Keratinocyte (primary cell): Measurements from ENCODE around the gene APOC1. TPM values are rescaled to one million over a fixed set of nuclear protein-coding genes. Genes with fewer than 3 reads are reported as not detected.

ENCODE experiments used
- DNase-seq: peaks from one replicate; pipeline ENCODE4 v3.0.0-alpha.2; 2011; ENCODE audit warnings: low read depth, missing footprints, low spot score
- FAIRE-seq: peaks from 2 replicates; lab custom pipeline; 2011; peaks lifted over from hg19 to GRCh38; lab: Jason Lieb, UNC
- H2AFZ ChIP-seq: 2 replicates; pipeline ENCODE4 v1.6.0; 2012; ENCODE audit warnings: low read length, control low read depth, inconsistent platforms; ENCODE audit not compliant: control insufficient read depth
- H3K27ac ChIP-seq: 2 replicates; pipeline ENCODE4 v1.5.1; 2011; ENCODE audit warnings: low read length; ENCODE audit not compliant: control insufficient read depth, insufficient read depth
- H3K27me3 ChIP-seq: 3 replicates; pipeline ENCODE4 v1.6.0; 2011; ENCODE audit warnings: low read length; ENCODE audit not compliant: control insufficient read depth, insufficient read depth; ENCODE audit errors: extremely low read depth
- H3K36me3 ChIP-seq, 2 experiments: 2 replicates in 1 of 2; 3 replicates in 1 of 2; pipeline ENCODE4 v1.5.1; 2011; ENCODE audit warnings: low read length in 2 of 2, mild to moderate bottlenecking in 1 of 2; ENCODE audit not compliant: control insufficient read depth in 2 of 2, insufficient read depth in 2 of 2; ENCODE audit errors: extremely low read depth in 1 of 2
- H3K4me1 ChIP-seq: 3 replicates; pipeline ENCODE4 v1.5.1; 2011; ENCODE audit warnings: low read length; ENCODE audit not compliant: control insufficient read depth, insufficient read depth; ENCODE audit errors: extremely low read depth
- H3K4me2 ChIP-seq: 3 replicates; pipeline ENCODE4 v1.6.0; 2011; ENCODE audit warnings: low read depth, low read length; ENCODE audit not compliant: control insufficient read depth, insufficient read depth; ENCODE audit errors: extremely low read depth
- H3K4me3 ChIP-seq, 3 experiments: fragments of 200-600 bp in 1 of 3; sonication (generic) in 1 of 3; 2 replicates in 2 of 3; 3 replicates in 1 of 3; pipeline ENCODE4 v1.5.1; 2011 to 2016; ENCODE audit warnings: low read length in 3 of 3, mild to moderate bottlenecking in 3 of 3, control low read depth in 2 of 3, inconsistent platforms in 1 of 3, low read depth in 1 of 3, mixed read lengths in 1 of 3, mixed run types in 1 of 3, moderate library complexity in 1 of 3; ENCODE audit not compliant: control insufficient read depth in 2 of 3, insufficient read depth in 2 of 3; ENCODE audit errors: extremely low read depth in 1 of 3
- H3K79me2 ChIP-seq: 2 replicates; pipeline ENCODE4 v1.6.0; 2012; ENCODE audit warnings: low read length; ENCODE audit not compliant: control insufficient read depth, insufficient read depth
- H3K9ac ChIP-seq: 3 replicates; pipeline ENCODE4 v1.6.0; 2011; ENCODE audit warnings: low read length; ENCODE audit not compliant: control insufficient read depth, insufficient read depth; ENCODE audit errors: extremely low read depth
- H3K9me1 ChIP-seq: 3 replicates; pipeline ENCODE4 v1.6.0; 2011; ENCODE audit warnings: low read length; ENCODE audit not compliant: control insufficient read depth, insufficient read depth; ENCODE audit errors: extremely low read depth
- H3K9me3 ChIP-seq: 2 replicates; pipeline ENCODE4 v1.5.1; 2012; ENCODE audit warnings: low read depth, low read length; ENCODE audit not compliant: control insufficient read depth
- H4K20me1 ChIP-seq: 3 replicates; pipeline ENCODE4 v1.6.0; 2011; ENCODE audit warnings: low read length; ENCODE audit not compliant: control insufficient read depth, insufficient read depth; ENCODE audit errors: extremely low read depth
- EZH2 ChIP-seq: IDR thresholded peaks from one replicate; pipeline ENCODE4 v1.6.1; 2012; ENCODE audit warnings: inconsistent platforms, mild to moderate bottlenecking, low read length, moderate library complexity
- dilution Hi-C: fragments of 300-500 bp; cut with MboI; formaldehyde crosslinking; loops from one replicate; pipeline ENCODE4 v1.7.0; 2020; ENCODE audit warnings: low sequenced_read_pairs; ENCODE audit not compliant: extremely low pct_ligation_motif_present
- polyA plus RNA-seq, 5 experiments: library from polyadenylated mRNA; depleted of rRNA in 3 of 5; stranded (reverse) in 3 of 5; stranded (forward) in 1 of 5; unstranded in 1 of 5; fragments of >200 nt; gene quantifications; 1 replicate in 1 of 5; 2 replicates in 3 of 5; 3 replicates in 1 of 5; pipeline versions ENCODE4 v1.2.1 to v1.2.3, GENCODE V29; 2011 to 2012; ENCODE audit warnings: missing spikeins in 2 of 5, low read depth in 1 of 5, low replicate concordance in 1 of 5
- TF ChIP-seq, protein P1 (sequence below), 3 experiments: IDR thresholded peaks in 1 of 3; conservative IDR thresholded peaks in 1 of 3; optimal IDR thresholded peaks in 1 of 3; 2 replicates in 2 of 3; 3 replicates in 1 of 3; pipeline versions ENCODE3 to v1.5.1; 2011; ENCODE audit warnings: low read length in 3 of 3, mild to moderate bottlenecking in 3 of 3, moderate library complexity in 2 of 3, control low read depth in 1 of 3, inconsistent platforms in 1 of 3; ENCODE audit not compliant: insufficient read depth in 2 of 3; ENCODE audit errors: extremely low read depth in 1 of 3

APOC1 gene
- polyA plus RNA-seq, 1 donor (not counting 4 experiments of a cell fraction or from before 2014, with no cell fraction given) = 0.79 TPM

DNA sequence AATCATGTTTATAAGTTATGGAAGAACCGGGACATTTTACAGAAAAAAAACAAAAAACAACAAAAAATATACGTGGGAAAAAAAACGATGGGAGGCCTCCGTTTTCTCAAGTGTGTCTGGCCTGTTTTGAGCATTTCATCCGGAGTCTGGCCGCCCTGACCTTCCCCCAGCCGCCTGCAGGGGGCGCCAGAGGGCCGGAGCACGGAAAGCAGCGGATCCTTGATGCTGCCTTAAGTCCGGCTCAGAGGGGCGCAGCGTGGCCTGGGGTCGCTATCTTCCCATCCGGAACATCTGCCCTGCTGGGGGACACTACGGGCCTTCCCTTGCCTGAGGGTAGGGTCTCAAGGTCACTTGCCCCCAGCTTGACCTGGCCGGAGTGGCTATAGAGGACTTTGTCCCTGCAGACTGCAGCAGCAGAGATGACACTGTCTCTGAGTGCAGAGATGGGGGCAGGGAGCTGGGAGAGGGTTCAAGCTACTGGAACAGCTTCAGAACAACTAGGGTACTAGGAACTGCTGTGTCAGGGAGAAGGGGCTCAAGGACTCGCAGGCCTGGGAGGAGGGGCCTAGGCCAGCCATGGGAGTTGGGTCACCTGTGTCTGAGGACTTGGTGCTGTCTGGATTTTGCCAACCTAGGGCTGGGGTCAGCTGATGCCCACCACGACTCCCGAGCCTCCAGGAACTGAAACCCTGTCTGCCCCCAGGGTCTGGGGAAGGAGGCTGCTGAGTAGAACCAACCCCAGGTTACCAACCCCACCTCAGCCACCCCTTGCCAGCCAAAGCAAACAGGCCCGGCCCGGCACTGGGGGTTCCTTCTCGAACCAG lies 10.6 kb upstream of the APOC1 start:
- no peak overlapping the region for H3K27ac ChIP-seq
- no peaks in the 10 kb centered on the region for H3K9me3 ChIP-seq
- FAIRE-seq (no peak), DNase-seq (no peak)
- no peaks in the 10 kb centered on the region for H3K9me1 ChIP-seq
- H3K4me2 ChIP-seq = no peak overlapping the region
- H4K20me1 ChIP-seq = peaks cover 6% of the 10 kb centered on the region
- H3K36me3 ChIP-seq = peaks cover 20 to 26% of the 10 kb centered on the region in 2 experiments
- TF ChIP-seq EZH2 = no peak
- TF ChIP-seq, protein P1, sequence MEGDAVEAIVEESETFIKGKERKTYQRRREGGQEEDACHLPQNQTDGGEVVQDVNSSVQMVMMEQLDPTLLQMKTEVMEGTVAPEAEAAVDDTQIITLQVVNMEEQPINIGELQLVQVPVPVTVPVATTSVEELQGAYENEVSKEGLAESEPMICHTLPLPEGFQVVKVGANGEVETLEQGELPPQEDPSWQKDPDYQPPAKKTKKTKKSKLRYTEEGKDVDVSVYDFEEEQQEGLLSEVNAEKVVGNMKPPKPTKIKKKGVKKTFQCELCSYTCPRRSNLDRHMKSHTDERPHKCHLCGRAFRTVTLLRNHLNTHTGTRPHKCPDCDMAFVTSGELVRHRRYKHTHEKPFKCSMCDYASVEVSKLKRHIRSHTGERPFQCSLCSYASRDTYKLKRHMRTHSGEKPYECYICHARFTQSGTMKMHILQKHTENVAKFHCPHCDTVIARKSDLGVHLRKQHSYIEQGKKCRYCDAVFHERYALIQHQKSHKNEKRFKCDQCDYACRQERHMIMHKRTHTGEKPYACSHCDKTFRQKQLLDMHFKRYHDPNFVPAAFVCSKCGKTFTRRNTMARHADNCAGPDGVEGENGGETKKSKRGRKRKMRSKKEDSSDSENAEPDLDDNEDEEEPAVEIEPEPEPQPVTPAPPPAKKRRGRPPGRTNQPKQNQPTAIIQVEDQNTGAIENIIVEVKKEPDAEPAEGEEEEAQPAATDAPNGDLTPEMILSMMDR (optimal IDR thresholded peaks at IDR 0.05 in 1 of 3, IDR thresholded peaks at IDR 0.05 in 1 of 3, conservative IDR thresholded peaks at IDR 0.05 in 1 of 3; ENCODE audit: extremely low read depth in 1 of 3, insufficient read depth in 2 of 3, low read length in 3 of 3) = peak; percentile 87 to 99 (median 90)
- dilution Hi-C loops = no loop called here
- peaks cover 9% of the 10 kb centered on the region for H3K27me3 ChIP-seq
- H3K9ac ChIP-seq = no peak overlapping the region
- H3K79me2 ChIP-seq = no peaks in the 10 kb centered on the region
- H3K4me3 ChIP-seq = no peak overlapping the region
- H2AFZ ChIP-seq = no peak overlapping the region
- H3K4me1 ChIP-seq = peaks cover 3% of the 10 kb centered on the region

DNA sequence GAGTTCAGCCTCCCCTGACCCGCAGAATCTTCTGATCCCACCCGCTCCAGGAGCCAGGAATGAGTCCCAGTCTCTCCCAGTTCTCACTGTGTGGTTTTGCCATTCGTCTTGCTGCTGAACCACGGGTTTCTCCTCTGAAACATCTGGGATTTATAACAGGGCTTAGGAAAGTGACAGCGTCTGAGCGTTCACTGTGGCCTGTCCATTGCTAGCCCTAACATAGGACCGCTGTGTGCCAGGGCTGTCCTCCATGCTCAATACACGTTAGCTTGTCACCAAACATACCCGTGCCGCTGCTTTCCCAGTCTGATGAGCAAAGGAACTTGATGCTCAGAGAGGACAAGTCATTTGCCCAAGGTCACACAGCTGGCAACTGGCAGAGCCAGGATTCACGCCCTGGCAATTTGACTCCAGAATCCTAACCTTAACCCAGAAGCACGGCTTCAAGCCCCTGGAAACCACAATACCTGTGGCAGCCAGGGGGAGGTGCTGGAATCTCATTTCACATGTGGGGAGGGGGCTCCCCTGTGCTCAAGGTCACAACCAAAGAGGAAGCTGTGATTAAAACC lies 9.9 kb upstream of the APOC1 start:
- TF ChIP-seq, protein P1 (optimal IDR thresholded peaks at IDR 0.05 in 1 of 3, IDR thresholded peaks at IDR 0.05 in 1 of 3, conservative IDR thresholded peaks at IDR 0.05 in 1 of 3; ENCODE audit: extremely low read depth in 1 of 3, insufficient read depth in 2 of 3, low read length in 3 of 3) = peak in 2 of 3 experiments; percentile 21 to 37
- no peak for TF ChIP-seq EZH2
- DNase-seq = no peak
- no peak for FAIRE-seq

More for the DNA sequence above, 9.9 kb upstream of the APOC1 start:
- dilution Hi-C loops = no loop called here
- Histone ChIP-seq H3K9me3 (no peaks in the 10 kb centered on the region), H3K27me3 (peaks cover 9% of the 10 kb centered on the region), H3K4me2 (no peak overlapping the region), H3K4me1 (peaks cover 3% of the 10 kb centered on the region), H3K9ac (no peak overlapping the region), H3K36me3 (peaks cover 20 to 26% of the 10 kb centered on the region in 2 experiments), H3K4me3 (no peak overlapping the region), H2AFZ (no peak overlapping the region), H4K20me1 (peaks cover 6% of the 10 kb centered on the region), H3K79me2 (no peaks in the 10 kb centered on the region), H3K9me1 (no peaks in the 10 kb centered on the region), H3K27ac (no peak overlapping the region)
